Measurements from ENCODE around the gene MRPL45. TPM values are rescaled to one million over a fixed set of nuclear protein-coding genes. Genes with fewer than 3 reads are reported as not detected.

MRPL45 gene
- total and polyA plus RNA-seq, 9 of the 15 experiments (the other 6 are each of a cell fraction or from before 2014, with no cell fraction given): 48.4 to 228 (median 76.8) TPM

GRCh38 chr17:38363016-38363415, 66.0 kb downstream of the MRPL45 start:
- no peak for DNase-seq (ENCODE audit: extremely low read depth in 1 of 4, low spot score in 3 of 4)
- in situ Hi-C loops (cut with MboI): no loop called here
- BruUV-seq (replicated peaks): no TSS peak

More at GRCh38 chr17:38363016-38363415, 66.0 kb downstream of the MRPL45 start:
- Histone ChIP-seq H3K9ac (ENCODE audit: insufficient read depth in 1 of 2, low read depth in 2 of 2, low read length in 2 of 2) (no peak overlapping the region), H3K36me3 (ENCODE audit: control insufficient read depth, insufficient read depth, low read length) (peaks cover 34% of the 10 kb centered on the region; the same call in 2 of the 3 replicates), H3K9me3 (replicated peaks; ENCODE audit: control insufficient read depth, insufficient read depth, low read depth, low read length) (no peaks in the 10 kb centered on the region), H3K27ac (ENCODE audit: extremely low read depth, low read depth, low read length) (no peak overlapping the region), H3K4me1 (replicated peaks in 1 of 2; ENCODE audit: control insufficient read depth in 2 of 2, insufficient read depth in 2 of 2, low read length in 2 of 2) (no peaks in the 10 kb centered on the region), H4K20me1 (replicated peaks; ENCODE audit: control insufficient read depth, insufficient read depth, low read length) (no peaks in the 10 kb centered on the region; the same call in 1 of the 2 replicates), H2AFZ (ENCODE audit: low read depth, low read length) (no peak overlapping the region), H3K9me1 (ENCODE audit: control insufficient read depth, insufficient read depth, low read length) (no peaks in the 10 kb centered on the region), H3K4me2 (ENCODE audit: insufficient read depth, low read length) (no peak overlapping the region), H3K79me2 (ENCODE audit: control insufficient read depth, insufficient read depth, low read length) (peaks cover under 1% of the 10 kb centered on the region; the same call in 1 of the 3 replicates), H3K4me3 (no peak overlapping the region), H3K27me3 (ENCODE audit: control insufficient read depth in 2 of 2, insufficient read depth in 2 of 2, low read length in 2 of 2) (no peaks in the 10 kb centered on the region)
- FAIRE-seq: no peak
- ChIA-PET POLR2A (interaction anchor here (0.6 to 5.7 kb wide), 3 partner anchors 9 to 24 kb away, joined by 3 to 34 read pairs (median 4); no protein-coding TSS in a partner anchor), CTCF (ENCODE audit: low intra/inter-chr PET ratio) (no interaction called here)
- ATAC-seq: no peak
- 95% methylated on average over 5 of the region's 5 CpGs for WGBS (ENCODE audit: insufficient coverage, low coverage, missing lambda C conversion rate)
- TF ChIP-seq ZNF263 (CRISPR knock-in tag; IDR thresholded peaks at IDR 0.05; ENCODE audit: borderline replicate concordance): no peak
- TF ChIP-seq U2AF1 (optimal IDR thresholded peaks at IDR 0.05; ENCODE audit: low read depth, low read length): no peak
- TF ChIP-seq ZC3H11A (IDR thresholded peaks at IDR 0.05; ENCODE audit: low read depth, low read length): no peak
- no peak for TF ChIP-seq ZFP30 (CRISPR knock-in tag; IDR thresholded peaks at IDR 0.05; ENCODE audit: borderline replicate concordance)
- no peak for TF ChIP-seq POU5F1 (IDR thresholded peaks at IDR 0.05; ENCODE audit: borderline replicate concordance, low read depth, low read length, partially characterized antibody)
- no peak for TF ChIP-seq SRSF7 (optimal IDR thresholded peaks at IDR 0.05; ENCODE audit: low read depth, low read length)
- TF ChIP-seq ZNF277 (CRISPR knock-in tag; IDR thresholded peaks at IDR 0.05; ENCODE audit: borderline replicate concordance): no peak
- TF ChIP-seq ZNF79 (CRISPR knock-in tag; IDR thresholded peaks at IDR 0.05; ENCODE audit: low read depth): no peak
- intact Hi-C loops (cut with micrococcal nuclease): no loop called here

All from K562 (cell line).